AG09319 (cell line): Measurements from ENCODE around the gene MTRFR.
"Not testable (repeated sequence)": the region's sequence is repeated elsewhere in the genome, so short reads cannot be mapped to it uniquely, and the experiment has no call there.

Experiments used
- DNase-seq: peaks from one replicate; pipeline ENCODE4 v3.0.0-alpha.2; 2010; ENCODE audit warnings: low read depth; ENCODE audit errors: extremely low read depth
- CTCF ChIP-seq: IDR thresholded peaks from 2 replicates; pipeline ENCODE4 v1.5.1; 2011; ENCODE audit warnings: low read depth, mild to moderate bottlenecking, inconsistent platforms, low read length, moderate library complexity

The MTRFR gene

GRCh38 chr12:123251403-123252076, 18.3 kb downstream of the MTRFR start:
- no peak for TF ChIP-seq CTCF

GRCh38 chr12:123252365-123252764, 19.1 kb downstream of the MTRFR start:
- DNase-seq: not testable (repeated sequence)

More at GRCh38 chr12:123251403-123252076, 18.3 kb downstream of the MTRFR start:
- no peak for DNase-seq

DNA sequence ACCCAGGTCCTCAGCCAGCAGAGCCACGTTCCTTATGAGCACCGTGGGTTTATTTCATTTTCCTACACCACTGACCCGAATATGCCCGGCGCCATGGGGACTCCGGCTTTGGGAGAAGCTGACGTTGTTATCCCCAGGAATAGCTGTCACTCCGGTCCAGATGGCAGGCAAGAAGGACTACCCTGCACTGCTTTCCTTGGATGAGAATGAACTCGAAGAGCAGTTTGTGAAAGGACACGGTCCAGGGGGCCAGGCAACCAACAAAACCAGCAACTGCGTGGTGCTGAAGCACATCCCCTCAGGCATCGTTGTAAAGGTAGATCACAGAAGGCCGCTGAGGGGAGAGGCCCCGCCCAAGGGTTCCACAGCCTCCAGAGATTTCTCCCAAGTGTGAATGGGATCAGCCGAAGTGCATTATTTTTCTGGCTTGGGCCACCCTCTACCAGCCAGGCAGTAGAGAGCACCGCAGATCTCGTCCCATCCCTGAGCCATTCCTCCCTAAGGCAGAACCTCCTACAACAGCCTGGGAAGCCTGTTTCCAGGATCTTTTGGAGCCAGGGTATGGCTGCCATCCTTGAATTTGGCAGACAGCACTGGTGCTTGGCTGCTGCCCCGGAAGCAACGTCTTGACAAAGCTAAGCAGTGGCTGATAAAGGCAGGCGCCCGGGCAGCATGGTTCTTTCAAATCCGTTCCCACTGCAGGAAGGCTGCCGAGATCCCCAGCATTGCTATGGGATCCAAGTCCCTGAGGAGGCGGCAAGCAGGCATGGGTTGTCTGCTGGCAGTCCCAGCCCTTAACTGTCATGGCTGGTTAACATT, 20.6 kb downstream of the MTRFR start:
- TF ChIP-seq CTCF: no peak
- no peak for DNase-seq

- no peak for DNase-seq
- TF ChIP-seq CTCF: no peak
These were observed 21.7 kb downstream of the MTRFR start for GRCh38 chr12:123254853-123255446.

GRCh38 chr12:123258593-123258992, 25.4 kb downstream of the MTRFR start:
- TF ChIP-seq CTCF: no peak
- no peak for DNase-seq

GRCh38 chr12:123260081-123260480, 26.8 kb downstream of the MTRFR start:
- no peak for TF ChIP-seq CTCF
- no peak for DNase-seq

- no peak for DNase-seq
These were observed 28.0 kb downstream of the MTRFR start for GRCh38 chr12:123261196-123261595.

More at GRCh38 chr12:123261196-123261595, 28.0 kb downstream of the MTRFR start:
- no peak for TF ChIP-seq CTCF
